Subcutaneous adipose tissue (tissue), 4 donors: ENCODE measurements around the gene CENPU. TPM values are rescaled to one million over a fixed set of nuclear protein-coding genes. Genes with fewer than 3 reads are reported as not detected.

Experiments
- total RNA-seq, 4 donors: library from RNA; depleted of rRNA; stranded (reverse); fragments of >200 nt; gene quantifications; one replicate each; pipeline ENCODE4 v1.1.0, GENCODE V29; 2016
- TF ChIP-seq, protein P1 (sequence below): fragments of 450-650 bp; IDR thresholded peaks from one replicate; pipeline ENCODE4 v1.5.1; 2016; ENCODE audit warnings: low read depth, mild to moderate bottlenecking, control low read depth, antibody characterized with exemption, moderate library complexity

CENPU gene
- total RNA-seq, 4 donors from 2014 or later, result 1.8 to 9.2 (median 3.3) TPM

DNA sequence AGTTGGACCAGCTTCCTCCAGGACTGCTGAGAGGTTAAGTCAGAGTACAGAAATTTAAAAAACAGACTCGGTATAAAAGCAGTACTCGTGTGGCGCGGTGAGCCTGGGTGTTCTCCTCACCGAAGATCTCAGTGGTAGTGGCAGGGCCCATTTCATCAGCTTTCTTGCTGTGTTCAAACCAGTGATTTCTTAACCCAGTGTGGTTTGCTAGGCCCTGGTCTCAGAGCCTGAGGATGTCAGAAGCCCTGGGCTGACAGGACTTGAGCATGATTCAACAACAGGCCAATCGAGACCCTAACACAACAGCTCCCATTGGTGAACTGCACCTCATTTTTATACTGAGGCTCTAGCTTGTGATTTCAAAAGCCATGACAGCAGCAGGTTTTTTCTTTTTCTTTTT lies 61.2 kb downstream of the CENPU start:
- TF ChIP-seq, protein P1, sequence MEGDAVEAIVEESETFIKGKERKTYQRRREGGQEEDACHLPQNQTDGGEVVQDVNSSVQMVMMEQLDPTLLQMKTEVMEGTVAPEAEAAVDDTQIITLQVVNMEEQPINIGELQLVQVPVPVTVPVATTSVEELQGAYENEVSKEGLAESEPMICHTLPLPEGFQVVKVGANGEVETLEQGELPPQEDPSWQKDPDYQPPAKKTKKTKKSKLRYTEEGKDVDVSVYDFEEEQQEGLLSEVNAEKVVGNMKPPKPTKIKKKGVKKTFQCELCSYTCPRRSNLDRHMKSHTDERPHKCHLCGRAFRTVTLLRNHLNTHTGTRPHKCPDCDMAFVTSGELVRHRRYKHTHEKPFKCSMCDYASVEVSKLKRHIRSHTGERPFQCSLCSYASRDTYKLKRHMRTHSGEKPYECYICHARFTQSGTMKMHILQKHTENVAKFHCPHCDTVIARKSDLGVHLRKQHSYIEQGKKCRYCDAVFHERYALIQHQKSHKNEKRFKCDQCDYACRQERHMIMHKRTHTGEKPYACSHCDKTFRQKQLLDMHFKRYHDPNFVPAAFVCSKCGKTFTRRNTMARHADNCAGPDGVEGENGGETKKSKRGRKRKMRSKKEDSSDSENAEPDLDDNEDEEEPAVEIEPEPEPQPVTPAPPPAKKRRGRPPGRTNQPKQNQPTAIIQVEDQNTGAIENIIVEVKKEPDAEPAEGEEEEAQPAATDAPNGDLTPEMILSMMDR, result no peak

DNA sequence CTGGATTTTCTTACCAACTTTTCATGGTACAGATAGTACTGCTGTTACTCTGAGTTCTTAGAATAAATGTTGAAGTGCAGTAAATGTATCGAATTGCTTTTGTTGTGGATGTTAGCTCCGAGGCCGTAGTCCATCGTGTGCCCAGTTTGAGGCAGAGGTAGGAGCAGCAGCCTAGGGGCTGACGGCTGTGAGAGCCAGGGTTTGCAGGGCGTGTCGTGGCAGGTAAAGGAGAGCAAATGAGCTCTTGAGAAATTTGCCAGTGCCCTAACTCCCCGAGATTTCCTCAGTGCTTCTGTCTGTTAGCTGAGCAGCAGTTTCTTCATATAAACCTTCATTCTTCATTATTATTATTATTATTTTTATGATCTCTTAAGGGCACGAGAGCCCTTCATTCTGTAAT lies 62.8 kb downstream of the CENPU start:
- TF ChIP-seq, protein P1, result no peak

DNA sequence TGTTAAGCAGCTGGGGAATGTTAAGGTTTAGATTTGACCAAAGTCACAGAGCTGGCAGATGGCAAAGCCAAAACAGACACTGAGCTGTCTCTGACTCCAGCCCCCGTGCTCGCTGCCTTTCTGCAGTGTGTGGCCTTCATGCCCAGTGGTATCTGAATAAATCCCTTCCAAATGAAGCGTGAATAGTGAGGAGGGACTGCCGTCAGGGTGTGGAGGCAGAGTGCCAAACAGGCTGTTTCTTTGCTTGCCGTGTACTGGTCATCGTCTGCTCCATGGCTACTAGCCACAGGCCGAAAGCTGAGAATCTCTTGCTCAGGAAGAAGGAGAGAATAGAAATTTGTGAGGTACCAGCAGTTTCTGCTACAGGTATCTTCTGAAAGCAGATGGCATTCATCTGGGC lies 64.6 kb downstream of the CENPU start:
- TF ChIP-seq, protein P1, result no peak

DNA sequence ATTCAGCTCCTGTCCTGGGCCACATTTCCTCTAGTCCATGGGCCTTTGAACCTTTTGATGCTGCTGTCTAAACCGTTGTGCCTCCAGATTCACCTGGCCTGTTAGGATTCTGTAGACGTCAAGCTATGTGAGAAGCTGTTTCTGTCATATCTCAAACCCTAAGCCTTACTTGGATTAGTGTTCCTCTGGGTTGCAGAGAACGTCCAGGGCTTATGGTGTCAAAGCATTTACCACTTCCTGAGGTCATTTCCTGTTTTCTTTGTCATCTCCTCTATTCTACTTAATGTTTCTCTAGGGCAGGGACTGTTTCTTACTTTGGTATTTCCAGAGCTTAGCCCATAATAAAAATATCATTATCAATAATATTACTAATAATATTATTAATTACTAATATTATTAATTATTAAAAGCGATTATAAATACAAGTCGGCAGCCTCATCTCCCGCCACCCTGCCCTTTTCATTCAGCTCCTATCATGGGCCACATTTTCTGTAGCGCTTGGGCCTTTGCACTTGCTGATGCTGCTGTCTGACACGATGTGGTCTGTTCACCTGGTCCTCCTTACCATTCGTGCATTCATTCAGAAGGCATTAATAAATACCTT lies 65.3 kb downstream of the CENPU start:
- TF ChIP-seq, protein P1, result no peak

DNA sequence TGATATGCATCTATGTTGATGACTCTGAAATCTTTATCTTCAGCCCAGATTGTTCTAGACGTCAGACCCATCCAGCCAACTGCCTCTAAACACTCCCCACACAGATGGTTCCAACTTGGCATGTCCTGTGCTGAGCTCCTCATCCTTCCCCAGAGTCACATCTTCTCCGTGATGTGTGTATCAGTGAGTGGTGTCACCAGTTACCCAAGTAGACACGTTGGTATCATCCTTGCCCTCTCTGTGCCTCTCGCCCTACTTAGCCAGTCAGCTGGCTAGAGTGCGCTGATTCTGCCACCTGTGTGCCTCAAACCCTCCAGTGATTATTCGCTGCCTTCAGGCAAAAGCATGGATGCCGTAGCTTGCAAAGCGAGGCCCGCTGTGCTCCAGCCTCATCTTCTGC lies 65.8 kb downstream of the CENPU start:
- TF ChIP-seq, protein P1, result no peak

DNA sequence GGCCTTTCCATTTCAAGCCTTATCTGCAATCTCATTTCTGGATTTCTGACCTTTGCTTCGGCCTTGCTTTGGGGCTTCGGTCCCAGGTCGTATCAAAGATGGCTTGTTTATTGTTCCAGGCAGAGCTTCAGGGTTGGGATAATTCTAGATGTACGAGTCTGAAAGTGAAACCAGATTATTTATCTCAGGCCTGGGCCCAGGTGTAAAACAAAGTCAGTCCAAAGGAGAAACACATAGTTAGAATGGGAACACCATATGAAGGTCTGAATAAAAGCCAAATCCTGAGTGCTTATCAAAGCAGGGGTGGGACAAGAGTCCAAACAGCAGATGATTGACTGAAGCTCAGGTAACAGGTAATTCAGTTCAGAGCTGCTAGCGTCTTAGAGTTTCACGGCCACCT lies 67.2 kb downstream of the CENPU start:
- TF ChIP-seq, protein P1, result no peak

DNA sequence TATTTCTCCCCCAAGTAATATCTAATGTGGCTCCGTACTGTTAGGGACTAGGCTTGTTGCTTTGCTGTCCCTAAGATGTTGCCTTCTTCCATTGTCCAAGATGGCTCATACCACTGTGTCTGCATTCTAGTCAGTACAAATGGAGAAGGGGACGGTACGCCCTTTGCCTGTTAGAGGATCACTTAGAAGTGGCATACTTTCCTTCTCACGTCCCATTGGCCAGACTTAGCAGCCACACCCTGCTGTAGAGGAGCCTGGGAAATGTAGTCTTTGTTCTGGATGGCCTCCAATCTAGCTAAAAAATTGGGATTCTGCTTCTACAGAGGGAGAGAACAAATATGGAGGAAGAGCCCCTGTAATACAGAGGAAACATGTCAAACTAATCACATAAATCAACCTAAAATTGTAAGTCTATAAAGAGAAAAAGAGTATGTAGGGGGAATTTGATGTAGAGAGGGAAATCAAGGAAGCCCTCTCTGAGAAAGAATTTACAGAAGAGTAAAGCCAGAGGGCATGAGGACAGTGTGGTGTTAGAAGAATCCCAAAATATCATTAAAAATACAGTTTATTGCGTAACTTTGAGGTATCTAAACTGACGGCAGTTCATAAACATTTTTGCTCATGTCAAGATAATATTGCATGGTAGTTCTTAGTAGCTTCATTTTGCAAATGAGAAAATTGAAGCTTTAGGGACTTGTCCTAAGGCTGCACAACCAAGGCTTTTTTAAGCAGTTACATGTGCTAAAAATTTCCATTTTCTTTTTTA lies 69.3 kb downstream of the CENPU start:
- TF ChIP-seq, protein P1, result no peak
